MCF 10A (cell line): ENCODE measurements around the gene VEGFA. TPM values are rescaled to one million over a fixed set of nuclear protein-coding genes. Genes with fewer than 3 reads are reported as not detected.

Experiments
- BruUV-seq: library from RNA; stranded (reverse); fragments of 400-500 nt; replicated peaks from 2 replicates; lab custom pipeline; 2021; lab: Mats Ljungman, UMichigan
- CTCF ChIA-PET: fragments of 300-600 bp; sonication (Branson Sonifier 250); formaldehyde crosslinking; extraction: SDS; loops from one replicate; lab custom pipeline; 2021; ENCODE audit warnings: antibody characterized with exemption, inconsistent platforms; lab: Yijun Ruan, JAX
- POLR2A ChIA-PET: fragments of 300-600, 350-650 bp; sonication (Branson Sonifier 250); formaldehyde crosslinking; extraction: SDS; loops from one replicate; lab custom pipeline; 2020; ENCODE audit warnings: antibody characterized with exemption, inconsistent platforms; lab: Yijun Ruan, JAX
- DNase-seq: peaks from one replicate; pipeline ENCODE4 v3.0.0-alpha.2; 2018; ENCODE audit not compliant: unreplicated experiment
- H3K27ac Mint-ChIP-seq: one replicate; pipeline ENCODE4 v1.8.0; 2022; ENCODE audit warnings: mild to moderate bottlenecking, low read depth, mixed read lengths; ENCODE audit not compliant: unreplicated experiment
- H3K27me3 Mint-ChIP-seq: one replicate; pipeline ENCODE4 v1.8.0; 2022; ENCODE audit warnings: mixed read lengths; ENCODE audit not compliant: insufficient read depth, unreplicated experiment
- H3K36me3 Mint-ChIP-seq: one replicate; pipeline ENCODE4 v1.8.0; 2022; ENCODE audit warnings: mild to moderate bottlenecking, moderate library complexity, mixed read lengths; ENCODE audit not compliant: insufficient read depth, unreplicated experiment
- H3K4me1 Mint-ChIP-seq: one replicate; pipeline ENCODE4 v1.8.0; 2022; ENCODE audit warnings: mixed read lengths; ENCODE audit not compliant: insufficient read depth, unreplicated experiment
- H3K4me3 Mint-ChIP-seq: one replicate; pipeline ENCODE4 v1.8.0; 2022; ENCODE audit warnings: mild to moderate bottlenecking, moderate library complexity, mixed read lengths; ENCODE audit not compliant: unreplicated experiment
- H3K9me3 Mint-ChIP-seq: one replicate; pipeline ENCODE4 v1.8.0; 2022; ENCODE audit warnings: mixed read lengths; ENCODE audit not compliant: unreplicated experiment
- CTCF ChIP-seq: fragments of 200-600 bp; IDR thresholded peaks from one replicate; pipeline ENCODE4 v1.8.0; 2022; ENCODE audit warnings: antibody characterized with exemption, mild to moderate bottlenecking; ENCODE audit not compliant: unreplicated experiment
- intact Hi-C: fragments of 100-400 bp; cut with micrococcal nuclease; formaldehyde crosslinking; loops from 2 replicates; pipeline ENCODE4 v1.14.1; 2022
- total RNA-seq: library from RNA; stranded (reverse); gene quantifications from 2 replicates; pipeline ENCODE4 v1.2.3, GENCODE V29; 2022

VEGFA gene
- total RNA-seq, 1 experiment from 2014 or later: 265 TPM

- CTCF ChIA-PET: interaction anchor here (0.5 to 3.8 kb wide), 7 partner anchors 10 to 1138 kb away, joined by 3 to 15 read pairs (median 4); partner anchors contain the start of gene VEGFA
- H3K27ac Mint-ChIP-seq: no peak overlapping the region
Observed at GRCh38 chr6:43759136-43759906, 10.7 kb upstream of the VEGFA start.

GRCh38 chr6:43759907-43760206 is 10.2 kb upstream of the VEGFA start:
- peaks cover 5% of the 10 kb centered on the region for H3K36me3 Mint-ChIP-seq
- CTCF ChIA-PET: interaction anchor here (0.5 to 3.8 kb wide), 3 partner anchors 10 to 315 kb away, joined by 3 to 15 read pairs (median 5); partner anchors contain the start of gene VEGFA
- H3K4me3 Mint-ChIP-seq: no peak overlapping the region
- DNase-seq: no peak
- no peak for TF ChIP-seq CTCF
- intact Hi-C loops: no loop called here
- no TSS peak for BruUV-seq
- H3K27ac Mint-ChIP-seq: no peak overlapping the region
- POLR2A ChIA-PET: interaction anchor here (0.5 to 0.7 kb wide), 2 partner anchors 185 to 282 kb away, joined by 3 to 4 read pairs; no protein-coding TSS in a partner anchor
- H3K27me3 Mint-ChIP-seq: peaks cover 14% of the 10 kb centered on the region
- H3K9me3 Mint-ChIP-seq: no peaks in the 10 kb centered on the region
- H3K4me1 Mint-ChIP-seq: peaks cover 11% of the 10 kb centered on the region

More at GRCh38 chr6:43759136-43759906, 10.7 kb upstream of the VEGFA start:
- DNase-seq: no peak
- H3K27me3 Mint-ChIP-seq: peaks cover 14% of the 10 kb centered on the region
- no peak for TF ChIP-seq CTCF
- peaks cover 5% of the 10 kb centered on the region for H3K36me3 Mint-ChIP-seq
- H3K4me3 Mint-ChIP-seq: no peak overlapping the region
- POLR2A ChIA-PET: interaction anchor here (0.6 to 1.2 kb wide), 5 partner anchors 13 to 320 kb away, joined by 3 to 6 read pairs (median 3); no protein-coding TSS in a partner anchor
- H3K9me3 Mint-ChIP-seq: no peaks in the 10 kb centered on the region
- peaks cover 11% of the 10 kb centered on the region for H3K4me1 Mint-ChIP-seq
- intact Hi-C loops: no loop called here
- no TSS peak for BruUV-seq

GRCh38 chr6:43760210-43761168 is 9.5 kb upstream of the VEGFA start:
- peaks cover 14% of the 10 kb centered on the region for H3K27me3 Mint-ChIP-seq
- intact Hi-C loops: no loop called here
- no peak for TF ChIP-seq CTCF
- no peaks in the 10 kb centered on the region for H3K9me3 Mint-ChIP-seq
- BruUV-seq: no TSS peak
- H3K4me1 Mint-ChIP-seq: peaks cover 11% of the 10 kb centered on the region
- H3K36me3 Mint-ChIP-seq: peaks cover 5% of the 10 kb centered on the region
- H3K4me3 Mint-ChIP-seq: no peak overlapping the region
- no peak overlapping the region for H3K27ac Mint-ChIP-seq
- ChIA-PET POLR2A (interaction anchor here (0.5 to 0.7 kb wide), 2 partner anchors 185 to 281 kb away, joined by 3 to 4 read pairs; no protein-coding TSS in a partner anchor), CTCF (interaction anchor here (0.5 to 3.8 kb wide), 6 partner anchors 9 to 320 kb away, joined by 3 to 15 read pairs (median 5); partner anchors contain the start of gene VEGFA)
- no peak for DNase-seq
